Keratinocyte (primary cell): ENCODE data around the gene APP. TPM values are rescaled to one million over a fixed set of nuclear protein-coding genes. Genes with fewer than 3 reads are reported as not detected.

Experiments used
- DNase-seq: peaks from one replicate; pipeline ENCODE4 v3.0.0-alpha.2; 2011; ENCODE audit warnings: low read depth, missing footprints, low spot score
- FAIRE-seq: peaks from 2 replicates; lab custom pipeline; 2011; peaks lifted over from hg19 to GRCh38; lab: Jason Lieb, UNC
- H2AFZ ChIP-seq: 2 replicates; pipeline ENCODE4 v1.6.0; 2012; ENCODE audit warnings: low read length, control low read depth, inconsistent platforms; ENCODE audit not compliant: control insufficient read depth
- H3K27ac ChIP-seq: 2 replicates; pipeline ENCODE4 v1.5.1; 2011; ENCODE audit warnings: low read length; ENCODE audit not compliant: control insufficient read depth, insufficient read depth
- H3K27me3 ChIP-seq: 3 replicates; pipeline ENCODE4 v1.6.0; 2011; ENCODE audit warnings: low read length; ENCODE audit not compliant: control insufficient read depth, insufficient read depth; ENCODE audit errors: extremely low read depth
- H3K36me3 ChIP-seq, 2 experiments: 2 replicates in 1 of 2; 3 replicates in 1 of 2; pipeline ENCODE4 v1.5.1; 2011; ENCODE audit warnings: low read length in 2 of 2, mild to moderate bottlenecking in 1 of 2; ENCODE audit not compliant: control insufficient read depth in 2 of 2, insufficient read depth in 2 of 2; ENCODE audit errors: extremely low read depth in 1 of 2
- H3K4me1 ChIP-seq: 3 replicates; pipeline ENCODE4 v1.5.1; 2011; ENCODE audit warnings: low read length; ENCODE audit not compliant: control insufficient read depth, insufficient read depth; ENCODE audit errors: extremely low read depth
- H3K4me2 ChIP-seq: 3 replicates; pipeline ENCODE4 v1.6.0; 2011; ENCODE audit warnings: low read depth, low read length; ENCODE audit not compliant: control insufficient read depth, insufficient read depth; ENCODE audit errors: extremely low read depth
- H3K4me3 ChIP-seq, 3 experiments: fragments of 200-600 bp in 1 of 3; sonication (generic) in 1 of 3; 2 replicates in 2 of 3; 3 replicates in 1 of 3; pipeline ENCODE4 v1.5.1; 2011 to 2016; ENCODE audit warnings: low read length in 3 of 3, mild to moderate bottlenecking in 3 of 3, control low read depth in 2 of 3, inconsistent platforms in 1 of 3, low read depth in 1 of 3, mixed read lengths in 1 of 3, mixed run types in 1 of 3, moderate library complexity in 1 of 3; ENCODE audit not compliant: control insufficient read depth in 2 of 3, insufficient read depth in 2 of 3; ENCODE audit errors: extremely low read depth in 1 of 3
- H3K79me2 ChIP-seq: 2 replicates; pipeline ENCODE4 v1.6.0; 2012; ENCODE audit warnings: low read length; ENCODE audit not compliant: control insufficient read depth, insufficient read depth
- H3K9ac ChIP-seq: 3 replicates; pipeline ENCODE4 v1.6.0; 2011; ENCODE audit warnings: low read length; ENCODE audit not compliant: control insufficient read depth, insufficient read depth; ENCODE audit errors: extremely low read depth
- H3K9me1 ChIP-seq: 3 replicates; pipeline ENCODE4 v1.6.0; 2011; ENCODE audit warnings: low read length; ENCODE audit not compliant: control insufficient read depth, insufficient read depth; ENCODE audit errors: extremely low read depth
- H3K9me3 ChIP-seq: 2 replicates; pipeline ENCODE4 v1.5.1; 2012; ENCODE audit warnings: low read depth, low read length; ENCODE audit not compliant: control insufficient read depth
- H4K20me1 ChIP-seq: 3 replicates; pipeline ENCODE4 v1.6.0; 2011; ENCODE audit warnings: low read length; ENCODE audit not compliant: control insufficient read depth, insufficient read depth; ENCODE audit errors: extremely low read depth
- EZH2 ChIP-seq: IDR thresholded peaks from one replicate; pipeline ENCODE4 v1.6.1; 2012; ENCODE audit warnings: inconsistent platforms, mild to moderate bottlenecking, low read length, moderate library complexity
- dilution Hi-C: fragments of 300-500 bp; cut with MboI; formaldehyde crosslinking; loops from one replicate; pipeline ENCODE4 v1.7.0; 2020; ENCODE audit warnings: low sequenced_read_pairs; ENCODE audit not compliant: extremely low pct_ligation_motif_present
- polyA plus RNA-seq, 5 experiments: library from polyadenylated mRNA; depleted of rRNA in 3 of 5; stranded (reverse) in 3 of 5; stranded (forward) in 1 of 5; unstranded in 1 of 5; fragments of >200 nt; gene quantifications; 1 replicate in 1 of 5; 2 replicates in 3 of 5; 3 replicates in 1 of 5; pipeline versions ENCODE4 v1.2.1 to v1.2.3, GENCODE V29; 2011 to 2012; ENCODE audit warnings: missing spikeins in 2 of 5, low read depth in 1 of 5, low replicate concordance in 1 of 5
- TF ChIP-seq, protein P1 (sequence below), 3 experiments: IDR thresholded peaks in 1 of 3; conservative IDR thresholded peaks in 1 of 3; optimal IDR thresholded peaks in 1 of 3; 2 replicates in 2 of 3; 3 replicates in 1 of 3; pipeline versions ENCODE3 to v1.5.1; 2011; ENCODE audit warnings: low read length in 3 of 3, mild to moderate bottlenecking in 3 of 3, moderate library complexity in 2 of 3, control low read depth in 1 of 3, inconsistent platforms in 1 of 3; ENCODE audit not compliant: insufficient read depth in 2 of 3; ENCODE audit errors: extremely low read depth in 1 of 3

The APP gene
- polyA plus RNA-seq, 1 donor (not counting 4 experiments of a cell fraction or from before 2014, with no cell fraction given), result 1,015 TPM

DNA sequence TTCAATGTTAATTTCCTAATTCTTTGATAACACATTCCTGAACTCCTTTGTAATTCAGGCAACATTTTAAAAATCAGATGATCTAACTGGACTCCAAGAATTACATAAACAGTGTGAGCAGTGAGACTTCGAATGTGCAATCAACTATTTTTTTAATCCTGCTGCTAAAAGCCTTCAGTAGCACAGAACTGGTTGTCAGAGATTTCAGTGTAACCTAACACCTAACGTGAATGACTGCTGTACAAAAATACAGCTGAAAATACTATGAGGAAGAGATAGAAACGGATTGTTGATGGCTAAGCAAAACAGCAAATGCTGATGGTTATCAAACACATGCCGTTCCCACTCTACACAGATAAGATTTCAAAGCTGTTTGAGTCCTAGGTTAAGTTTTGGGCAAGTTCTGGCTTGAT is 46.1 kb downstream of the APP start:
- FAIRE-seq (peak; percentile 79), DNase-seq (no peak)
- no peaks in the 10 kb centered on the region for H3K9me3 ChIP-seq
- H3K4me3 ChIP-seq, result peak overlapping the region in 2 of 3 experiments; percentile 24 to 50
- peaks cover 0 to 6% of the 10 kb centered on the region in 2 experiments for H3K36me3 ChIP-seq
- no peaks in the 10 kb centered on the region for H3K27me3 ChIP-seq
- H3K9me1 ChIP-seq, result no peaks in the 10 kb centered on the region
- peaks cover 96% of the 10 kb centered on the region for H3K79me2 ChIP-seq
- dilution Hi-C loops, result no loop called here
- peaks cover 70% of the 10 kb centered on the region for H3K4me1 ChIP-seq
- peaks cover 22% of the 10 kb centered on the region for H4K20me1 ChIP-seq
- H3K27ac ChIP-seq, result peak overlapping the region; percentile 62
- H3K4me2 ChIP-seq, result peak overlapping the region; percentile 70
- H3K9ac ChIP-seq, result peak overlapping the region; percentile 25
- TF ChIP-seq, protein P1, sequence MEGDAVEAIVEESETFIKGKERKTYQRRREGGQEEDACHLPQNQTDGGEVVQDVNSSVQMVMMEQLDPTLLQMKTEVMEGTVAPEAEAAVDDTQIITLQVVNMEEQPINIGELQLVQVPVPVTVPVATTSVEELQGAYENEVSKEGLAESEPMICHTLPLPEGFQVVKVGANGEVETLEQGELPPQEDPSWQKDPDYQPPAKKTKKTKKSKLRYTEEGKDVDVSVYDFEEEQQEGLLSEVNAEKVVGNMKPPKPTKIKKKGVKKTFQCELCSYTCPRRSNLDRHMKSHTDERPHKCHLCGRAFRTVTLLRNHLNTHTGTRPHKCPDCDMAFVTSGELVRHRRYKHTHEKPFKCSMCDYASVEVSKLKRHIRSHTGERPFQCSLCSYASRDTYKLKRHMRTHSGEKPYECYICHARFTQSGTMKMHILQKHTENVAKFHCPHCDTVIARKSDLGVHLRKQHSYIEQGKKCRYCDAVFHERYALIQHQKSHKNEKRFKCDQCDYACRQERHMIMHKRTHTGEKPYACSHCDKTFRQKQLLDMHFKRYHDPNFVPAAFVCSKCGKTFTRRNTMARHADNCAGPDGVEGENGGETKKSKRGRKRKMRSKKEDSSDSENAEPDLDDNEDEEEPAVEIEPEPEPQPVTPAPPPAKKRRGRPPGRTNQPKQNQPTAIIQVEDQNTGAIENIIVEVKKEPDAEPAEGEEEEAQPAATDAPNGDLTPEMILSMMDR (optimal IDR thresholded peaks at IDR 0.05 in 1 of 3, IDR thresholded peaks at IDR 0.05 in 1 of 3, conservative IDR thresholded peaks at IDR 0.05 in 1 of 3; ENCODE audit: extremely low read depth in 1 of 3, insufficient read depth in 2 of 3, low read length in 3 of 3), result no peak
- no peak for TF ChIP-seq EZH2
- no peak overlapping the region for H2AFZ ChIP-seq

DNA sequence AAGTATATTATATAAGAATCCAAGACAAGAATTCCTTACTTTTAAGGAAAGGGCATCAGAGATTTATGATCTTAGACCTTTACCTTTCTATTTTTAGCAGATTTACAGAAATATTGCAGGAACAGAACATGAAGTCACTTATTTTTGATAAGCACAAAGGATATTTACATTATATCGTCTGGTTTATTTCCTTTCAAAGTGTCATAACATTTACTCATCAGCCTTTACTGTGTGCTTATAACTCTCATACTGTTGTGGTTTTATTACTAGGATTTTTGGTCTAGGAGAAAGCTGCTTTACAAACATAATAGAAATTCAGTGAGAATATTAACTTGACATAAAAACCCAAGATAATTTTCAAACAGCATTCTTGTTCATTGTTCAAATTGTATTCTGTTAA is 47.6 kb downstream of the APP start:
- H4K20me1 ChIP-seq, result peaks cover 16% of the 10 kb centered on the region
- H3K27me3 ChIP-seq, result no peaks in the 10 kb centered on the region
- dilution Hi-C loops, result no loop called here
- peaks cover 60% of the 10 kb centered on the region for H3K4me1 ChIP-seq
- H3K9ac ChIP-seq, result no peak overlapping the region
- peaks cover 3% of the 10 kb centered on the region in 2 experiments for H3K36me3 ChIP-seq
- no peak overlapping the region for H2AFZ ChIP-seq
- no peaks in the 10 kb centered on the region for H3K9me1 ChIP-seq
- no peak overlapping the region for H3K27ac ChIP-seq
- DNase-seq (no peak), FAIRE-seq (no peak)
- TF ChIP-seq, protein P1 (optimal IDR thresholded peaks at IDR 0.05 in 1 of 3, IDR thresholded peaks at IDR 0.05 in 1 of 3, conservative IDR thresholded peaks at IDR 0.05 in 1 of 3; ENCODE audit: extremely low read depth in 1 of 3, insufficient read depth in 2 of 3, low read length in 3 of 3), result no peak
- TF ChIP-seq EZH2, result no peak
- H3K4me3 ChIP-seq, result no peak overlapping the region
- H3K79me2 ChIP-seq, result peaks cover 96% of the 10 kb centered on the region
- no peak overlapping the region for H3K4me2 ChIP-seq
- H3K9me3 ChIP-seq, result no peaks in the 10 kb centered on the region
